ENCODE measurements around the gene EIF4A3. TPM values are rescaled to one million over a fixed set of nuclear protein-coding genes. Genes with fewer than 3 reads are reported as not detected.
A peak's percentile ranks its signal among the peaks of the same experiment; 100 is the strongest.

The EIF4A3 gene
- total and polyA plus RNA-seq, 4 donors: 29.0 to 35.1 (median 33.4) TPM

GRCh38 chr17:80132906-80133625, 13.9 kb downstream of the EIF4A3 start:
- Histone ChIP-seq H3K27ac (ENCODE audit: low read depth in 1 of 2, low read length in 2 of 2) (no peak overlapping the region), H3K4me1 (ENCODE audit: control insufficient read depth in 4 of 4, insufficient read depth in 4 of 4, low read length in 3 of 4) (peaks cover 0 to 17% (median 15%) of the 10 kb centered on the region in 4 donors), H3K27me3 (ENCODE audit: control insufficient read depth in 4 of 4, insufficient read depth in 4 of 4, low read length in 3 of 4) (no peaks in the 10 kb centered on the region), H3K9me3 (ENCODE audit: control insufficient read depth in 4 of 4, low read length in 3 of 4) (no peaks in the 10 kb centered on the region), H3K9ac (ENCODE audit: low read depth in 1 of 2, low read length in 2 of 2) (no peak overlapping the region), H3K4me3 (ENCODE audit: low read depth in 1 of 3, low read length in 3 of 3) (no peak overlapping the region), H3K36me3 (ENCODE audit: control insufficient read depth in 4 of 4, insufficient read depth in 3 of 4, low read depth in 1 of 4, low read length in 3 of 4) (peaks cover 5 to 46% (median 41%) of the 10 kb centered on the region in 4 donors)
- WGBS: 92% methylated on average over 5 of the region's 5 CpGs
- no peak for TF ChIP-seq EGR1 (IDR thresholded peaks at IDR 0.05; ENCODE audit: low read depth in 2 of 2)
- no peak for TF ChIP-seq CTCF (IDR thresholded peaks at IDR 0.05; ENCODE audit: low read depth, low read length, missing input control)
- TF ChIP-seq ZBTB33 (IDR thresholded peaks at IDR 0.05): no peak
- no peak for TF ChIP-seq HNF4G (IDR thresholded peaks at IDR 0.05)
- no peak for TF ChIP-seq JUND (IDR thresholded peaks at IDR 0.05)
- TF ChIP-seq FOXA1 (IDR thresholded peaks at IDR 0.05): no peak
- TF ChIP-seq REST (IDR thresholded peaks at IDR 0.05): no peak
- no peak for TF ChIP-seq GABPA (IDR thresholded peaks at IDR 0.05 in 1 of 2, conservative IDR thresholded peaks at IDR 0.05 in 1 of 2)
- no peak for TF ChIP-seq TAF1 (conservative IDR thresholded peaks at IDR 0.05)
- TF ChIP-seq FOXA2 (IDR thresholded peaks at IDR 0.05): no peak
- no peak for DNase-seq (ENCODE audit: low spot score)

- WGBS: 33% methylated on average over 3 of the region's 3 CpGs
- H3K4me3 ChIP-seq (ENCODE audit: low read depth in 1 of 3, low read length in 3 of 3): no peak overlapping the region
- H3K27me3 ChIP-seq (ENCODE audit: control insufficient read depth in 4 of 4, insufficient read depth in 4 of 4, low read length in 3 of 4): no peaks in the 10 kb centered on the region
- no peak overlapping the region for H3K27ac ChIP-seq (ENCODE audit: low read depth in 1 of 2, low read length in 2 of 2)
- H3K9me3 ChIP-seq (ENCODE audit: control insufficient read depth in 4 of 4, low read length in 3 of 4): no peaks in the 10 kb centered on the region
- no peak overlapping the region for H3K9ac ChIP-seq (ENCODE audit: low read depth in 1 of 2, low read length in 2 of 2)
- DNase-seq (ENCODE audit: low spot score): no peak
- peaks cover 0 to 17% (median 15%) of the 10 kb centered on the region in 4 donors for H3K4me1 ChIP-seq (ENCODE audit: control insufficient read depth in 4 of 4, insufficient read depth in 4 of 4, low read length in 3 of 4)
- peaks cover 1 to 27% (median 21%) of the 10 kb centered on the region in 4 donors for H3K36me3 ChIP-seq (ENCODE audit: control insufficient read depth in 4 of 4, insufficient read depth in 3 of 4, low read depth in 1 of 4, low read length in 3 of 4)
- TF ChIP-seq RXRA (IDR thresholded peaks at IDR 0.05): peak in 1 of 2 donors; percentile 56
- peak; percentile 67 for TF ChIP-seq YY1 (IDR thresholded peaks at IDR 0.05)
- peak; percentile 22 for TF ChIP-seq MAX (IDR thresholded peaks at IDR 0.05)
- peak; percentile 59 for TF ChIP-seq ZBTB33 (IDR thresholded peaks at IDR 0.05)
- TF ChIP-seq HNF4G (IDR thresholded peaks at IDR 0.05): no peak
- no peak for TF ChIP-seq CTCF (IDR thresholded peaks at IDR 0.05; ENCODE audit: low read depth, low read length, missing input control)
- TF ChIP-seq TAF1 (conservative IDR thresholded peaks at IDR 0.05): no peak
- no peak for TF ChIP-seq ATF3 (IDR thresholded peaks at IDR 0.05)
- TF ChIP-seq RAD21 (IDR thresholded peaks at IDR 0.05): no peak
- peak in 1 of 2 donors; percentile 57 for TF ChIP-seq JUND (IDR thresholded peaks at IDR 0.05)
- TF ChIP-seq SP1 (IDR thresholded peaks at IDR 0.05): peak; percentile 31
Observed at GRCh38 chr17:80130992-80131391, 15.9 kb downstream of the EIF4A3 start.

Data from liver (tissue), 9 donors.